Measurements from ENCODE around the gene C1orf115.

The C1orf115 gene

GRCh38 chr1:220670365-220670764, 19.8 kb upstream of the C1orf115 start:
- no peak for DNase-seq
- TF ChIP-seq EZH2phosphoT487 (IDR thresholded peaks at IDR 0.05; ENCODE audit: low read length) (no peak), CTCF (IDR thresholded peaks at IDR 0.05; ENCODE audit: low read length) (no peak), EZH2 (optimal IDR thresholded peaks at IDR 0.05; ENCODE audit: low read depth, low read length) (no peak)
- no peaks in the 10 kb centered on the region for H3K79me2 ChIP-seq (ENCODE audit: low read length)
- H3K4me3 ChIP-seq (ENCODE audit: low read length): no peak overlapping the region
- no peaks in the 10 kb centered on the region for H3K9me2 ChIP-seq (replicated peaks; ENCODE audit: insufficient read depth, low read length)
- no peaks in the 10 kb centered on the region for H3K36me3 ChIP-seq (replicated peaks; ENCODE audit: insufficient read depth, low read length)
- H3K4me2 ChIP-seq (ENCODE audit: low read depth, low read length): no peak overlapping the region
- no peaks in the 10 kb centered on the region for H3K4me1 ChIP-seq (ENCODE audit: low read length)
- H3K9ac ChIP-seq (ENCODE audit: low read length): no peak overlapping the region
- H3F3A ChIP-seq (ENCODE audit: insufficient read depth, low read length): no peaks in the 10 kb centered on the region
- H4K20me1 ChIP-seq (ENCODE audit: insufficient read depth, low read length): no peaks in the 10 kb centered on the region
- H3K9me3 ChIP-seq (replicated peaks; ENCODE audit: insufficient read depth, low read length): no peaks in the 10 kb centered on the region
- H3K27me3 ChIP-seq (replicated peaks; ENCODE audit: insufficient read depth, low read length): no peaks in the 10 kb centered on the region
- H2AFZ ChIP-seq (ENCODE audit: low read length): no peak overlapping the region
- H3K27ac ChIP-seq (ENCODE audit: low read length): no peak overlapping the region

- no peak overlapping the region for H2AFZ ChIP-seq (ENCODE audit: low read length)
- H3K79me2 ChIP-seq (ENCODE audit: low read length): no peaks in the 10 kb centered on the region
- no peaks in the 10 kb centered on the region for H3K4me1 ChIP-seq (ENCODE audit: low read length)
- H3K4me3 ChIP-seq (ENCODE audit: low read length): no peak overlapping the region
- no peak for DNase-seq
- no peaks in the 10 kb centered on the region for H3K9me3 ChIP-seq (replicated peaks; ENCODE audit: insufficient read depth, low read length)
- H3K27ac ChIP-seq (ENCODE audit: low read length): no peak overlapping the region
- TF ChIP-seq CTCF (IDR thresholded peaks at IDR 0.05; ENCODE audit: low read length) (no peak), EZH2phosphoT487 (IDR thresholded peaks at IDR 0.05; ENCODE audit: low read length) (no peak), EZH2 (optimal IDR thresholded peaks at IDR 0.05; ENCODE audit: low read depth, low read length) (no peak)
- H3F3A ChIP-seq (ENCODE audit: insufficient read depth, low read length): no peaks in the 10 kb centered on the region
- H3K27me3 ChIP-seq (replicated peaks; ENCODE audit: insufficient read depth, low read length): no peaks in the 10 kb centered on the region
- no peaks in the 10 kb centered on the region for H3K36me3 ChIP-seq (replicated peaks; ENCODE audit: insufficient read depth, low read length)
- no peaks in the 10 kb centered on the region for H4K20me1 ChIP-seq (ENCODE audit: insufficient read depth, low read length)
- H3K9me2 ChIP-seq (replicated peaks; ENCODE audit: insufficient read depth, low read length): no peaks in the 10 kb centered on the region
- H3K4me2 ChIP-seq (ENCODE audit: low read depth, low read length): no peak overlapping the region
- H3K9ac ChIP-seq (ENCODE audit: low read length): no peak overlapping the region
Measured at GRCh38 chr1:220673921-220674320, 16.2 kb upstream of the C1orf115 start.

- H3K4me3 ChIP-seq (ENCODE audit: low read length): no peak overlapping the region
- H4K20me1 ChIP-seq (ENCODE audit: insufficient read depth, low read length): no peaks in the 10 kb centered on the region
- H2AFZ ChIP-seq (ENCODE audit: low read length): no peak overlapping the region
- no peaks in the 10 kb centered on the region for H3F3A ChIP-seq (ENCODE audit: insufficient read depth, low read length)
- no peak overlapping the region for H3K27ac ChIP-seq (ENCODE audit: low read length)
- no peaks in the 10 kb centered on the region for H3K4me1 ChIP-seq (ENCODE audit: low read length)
- no peak for TF ChIP-seq CTCF (IDR thresholded peaks at IDR 0.05; ENCODE audit: low read length)
- H3K9ac ChIP-seq (ENCODE audit: low read length): no peak overlapping the region
- H3K79me2 ChIP-seq (ENCODE audit: low read length): no peaks in the 10 kb centered on the region
- no peaks in the 10 kb centered on the region for H3K36me3 ChIP-seq (replicated peaks; ENCODE audit: insufficient read depth, low read length)
- no peak overlapping the region for H3K4me2 ChIP-seq (ENCODE audit: low read depth, low read length)
- H3K9me2 ChIP-seq (replicated peaks; ENCODE audit: insufficient read depth, low read length): no peaks in the 10 kb centered on the region
- no peaks in the 10 kb centered on the region for H3K9me3 ChIP-seq (replicated peaks; ENCODE audit: insufficient read depth, low read length)
- no peaks in the 10 kb centered on the region for H3K27me3 ChIP-seq (replicated peaks; ENCODE audit: insufficient read depth, low read length)
- no peak for DNase-seq
Measured at GRCh38 chr1:220677251-220677650, 12.9 kb upstream of the C1orf115 start.
